GM12874 (cell line): Measurements from ENCODE around the gene RTN1.

Source experiments
- TF ChIP-seq, protein P1 (sequence below): IDR thresholded peaks from 2 replicates; pipeline ENCODE4 v1.5.1; 2011; ENCODE audit warnings: low read depth, mild to moderate bottlenecking, control low read depth, low read length, moderate library complexity; ENCODE audit not compliant: insufficient read depth

The RTN1 gene

DNA sequence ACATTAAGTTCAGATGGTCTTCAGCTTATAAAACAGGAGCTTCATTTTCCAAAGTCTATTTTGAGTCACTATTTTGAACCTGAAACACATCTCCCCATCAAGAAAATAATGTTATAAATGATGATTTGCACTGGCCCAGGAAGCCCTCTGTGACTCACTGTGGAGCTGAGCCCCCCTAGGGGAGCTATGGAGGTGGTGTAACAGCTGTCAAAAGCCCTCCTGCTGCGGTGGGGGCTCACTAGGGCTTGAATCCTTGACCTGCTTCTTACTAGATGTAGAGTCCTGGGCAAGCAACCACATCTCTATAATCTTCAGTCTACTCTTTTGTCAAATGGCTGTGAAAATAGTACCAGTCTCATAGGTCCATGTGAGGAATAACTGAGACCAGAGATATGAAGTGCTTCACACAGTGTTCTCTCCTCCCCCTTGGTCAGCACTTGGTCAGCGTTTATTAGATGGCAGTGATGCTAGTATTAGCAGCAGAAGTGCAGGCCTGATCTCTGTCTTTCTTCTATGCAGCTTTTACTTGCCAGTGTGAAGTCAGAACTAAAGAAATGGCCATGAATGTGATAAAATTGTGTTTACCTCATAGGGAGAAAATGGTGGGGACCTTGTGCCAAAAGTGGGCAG, 83.4 kb downstream of the RTN1 start:
- TF ChIP-seq, protein P1, sequence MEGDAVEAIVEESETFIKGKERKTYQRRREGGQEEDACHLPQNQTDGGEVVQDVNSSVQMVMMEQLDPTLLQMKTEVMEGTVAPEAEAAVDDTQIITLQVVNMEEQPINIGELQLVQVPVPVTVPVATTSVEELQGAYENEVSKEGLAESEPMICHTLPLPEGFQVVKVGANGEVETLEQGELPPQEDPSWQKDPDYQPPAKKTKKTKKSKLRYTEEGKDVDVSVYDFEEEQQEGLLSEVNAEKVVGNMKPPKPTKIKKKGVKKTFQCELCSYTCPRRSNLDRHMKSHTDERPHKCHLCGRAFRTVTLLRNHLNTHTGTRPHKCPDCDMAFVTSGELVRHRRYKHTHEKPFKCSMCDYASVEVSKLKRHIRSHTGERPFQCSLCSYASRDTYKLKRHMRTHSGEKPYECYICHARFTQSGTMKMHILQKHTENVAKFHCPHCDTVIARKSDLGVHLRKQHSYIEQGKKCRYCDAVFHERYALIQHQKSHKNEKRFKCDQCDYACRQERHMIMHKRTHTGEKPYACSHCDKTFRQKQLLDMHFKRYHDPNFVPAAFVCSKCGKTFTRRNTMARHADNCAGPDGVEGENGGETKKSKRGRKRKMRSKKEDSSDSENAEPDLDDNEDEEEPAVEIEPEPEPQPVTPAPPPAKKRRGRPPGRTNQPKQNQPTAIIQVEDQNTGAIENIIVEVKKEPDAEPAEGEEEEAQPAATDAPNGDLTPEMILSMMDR: no peak

DNA sequence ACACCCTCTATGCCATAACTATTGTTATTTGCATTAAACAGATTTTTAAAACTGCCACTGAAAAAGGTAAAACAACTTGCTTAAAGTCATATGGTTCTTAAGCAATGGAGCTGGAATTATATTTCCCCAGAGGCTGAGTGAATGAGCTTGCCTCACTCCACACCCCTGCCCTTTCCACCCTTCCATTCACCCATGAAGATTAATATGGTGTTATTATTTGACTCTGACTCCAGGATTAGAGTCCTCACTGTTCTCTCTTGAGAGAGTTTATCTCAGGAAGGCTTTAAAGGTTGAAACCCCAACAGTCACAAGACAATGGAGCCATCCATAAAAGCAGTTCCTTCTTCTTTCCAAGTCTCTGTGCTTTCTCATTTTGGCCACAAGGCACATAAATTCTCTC, 84.9 kb downstream of the RTN1 start:
- TF ChIP-seq, protein P1: no peak

DNA sequence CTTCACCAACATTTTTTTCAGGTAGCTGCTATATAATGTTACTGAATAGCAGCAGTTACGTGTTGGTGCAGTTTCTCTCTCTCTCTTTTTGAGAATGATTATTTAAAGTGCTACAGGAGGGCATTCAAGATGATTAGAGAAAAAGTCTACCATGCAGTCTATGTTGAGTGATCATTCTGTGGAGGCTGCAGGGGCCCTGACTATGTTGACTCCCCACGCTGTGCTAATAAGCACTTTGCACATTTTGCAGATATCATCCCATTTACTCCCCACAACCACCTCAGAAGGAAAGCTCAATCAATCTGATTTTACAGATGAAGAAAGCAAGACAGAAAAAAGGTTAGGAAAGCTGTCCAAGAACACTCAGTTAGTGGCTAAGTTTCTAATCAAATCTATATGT, 87.8 kb downstream of the RTN1 start:
- TF ChIP-seq, protein P1: no peak

DNA sequence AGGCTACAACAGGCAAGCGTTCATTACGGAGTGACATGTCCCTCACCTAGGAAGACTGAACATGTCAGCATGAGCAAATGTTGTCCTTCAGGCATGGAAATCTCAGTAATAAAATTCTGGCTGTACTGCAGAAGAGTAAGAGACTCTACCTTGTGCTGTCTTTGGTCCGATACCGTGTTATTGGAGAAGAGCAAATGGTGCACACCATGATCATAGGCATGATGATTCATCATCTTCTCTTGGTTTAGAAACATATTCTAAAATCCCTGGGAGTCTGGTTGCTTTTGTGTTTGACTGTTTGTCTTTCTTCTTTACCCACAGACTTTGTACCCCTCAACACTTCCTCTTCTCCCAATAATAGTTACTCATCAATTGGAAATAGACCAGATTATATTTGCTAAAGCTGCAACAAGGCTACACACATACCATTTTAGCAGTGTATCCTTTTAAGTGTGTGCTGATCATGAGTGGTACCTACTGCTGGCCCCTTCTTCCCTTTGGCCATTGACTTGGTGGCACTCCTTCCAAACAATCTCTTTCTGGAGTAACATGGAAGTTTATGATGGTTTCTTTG, 93.5 kb downstream of the RTN1 start:
- TF ChIP-seq, protein P1: no peak

DNA sequence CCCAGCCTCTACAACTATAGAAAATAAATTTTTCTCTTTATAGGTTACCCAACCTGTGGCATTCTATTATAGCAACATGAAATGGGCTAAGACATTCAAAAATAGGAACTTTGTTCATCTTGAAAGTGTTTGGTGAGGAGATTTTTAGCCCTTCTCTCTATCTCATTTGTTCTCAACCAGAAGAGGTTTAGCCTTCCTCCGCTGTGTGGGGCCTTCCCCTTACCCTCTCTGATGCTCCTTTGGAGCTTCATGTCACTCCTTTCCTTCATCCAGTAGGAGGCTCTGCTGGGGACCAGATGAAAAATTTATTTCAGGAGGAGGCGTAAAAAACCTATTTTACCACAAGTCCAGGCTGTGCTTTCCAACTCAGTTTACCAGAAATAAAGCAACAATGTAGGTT, 94.1 kb downstream of the RTN1 start:
- TF ChIP-seq, protein P1: no peak

DNA sequence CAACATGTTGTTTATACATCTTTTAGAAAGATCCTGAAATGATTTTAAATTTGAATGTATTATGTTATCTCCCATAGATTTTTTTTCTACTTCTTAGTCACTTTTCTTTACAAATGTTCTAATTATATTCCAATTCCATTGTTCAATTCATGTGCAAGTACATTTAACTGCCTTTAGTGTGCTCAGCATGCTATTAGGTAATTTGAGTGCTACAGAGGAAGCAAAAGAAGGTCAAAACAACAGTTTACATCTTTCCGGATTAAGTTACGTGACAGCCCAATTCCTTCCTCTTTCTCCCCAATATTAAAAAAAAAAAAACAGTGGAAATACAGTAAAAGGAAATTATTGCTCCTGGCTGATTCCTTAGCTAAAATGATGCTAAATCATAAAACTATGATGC, 98.3 kb downstream of the RTN1 start:
- TF ChIP-seq, protein P1: no peak

DNA sequence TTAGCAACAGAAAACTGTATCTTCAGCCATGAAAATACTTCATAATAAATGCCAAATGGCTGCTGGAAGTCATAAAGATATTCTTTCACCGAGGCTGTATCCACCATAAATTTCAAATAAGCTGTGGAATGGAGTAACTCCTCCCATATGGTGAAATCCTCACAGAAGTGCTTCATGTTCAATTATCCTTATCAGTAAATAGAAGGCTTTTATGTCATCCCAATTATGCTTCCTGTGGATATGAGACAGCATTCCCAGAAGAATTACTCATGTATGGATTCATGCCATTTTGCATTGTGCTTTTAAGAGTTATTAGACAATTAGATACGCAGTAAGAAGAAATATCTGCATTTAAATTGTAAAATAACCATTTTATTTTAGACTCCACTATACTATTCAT, 99.0 kb downstream of the RTN1 start:
- TF ChIP-seq, protein P1: no peak

DNA sequence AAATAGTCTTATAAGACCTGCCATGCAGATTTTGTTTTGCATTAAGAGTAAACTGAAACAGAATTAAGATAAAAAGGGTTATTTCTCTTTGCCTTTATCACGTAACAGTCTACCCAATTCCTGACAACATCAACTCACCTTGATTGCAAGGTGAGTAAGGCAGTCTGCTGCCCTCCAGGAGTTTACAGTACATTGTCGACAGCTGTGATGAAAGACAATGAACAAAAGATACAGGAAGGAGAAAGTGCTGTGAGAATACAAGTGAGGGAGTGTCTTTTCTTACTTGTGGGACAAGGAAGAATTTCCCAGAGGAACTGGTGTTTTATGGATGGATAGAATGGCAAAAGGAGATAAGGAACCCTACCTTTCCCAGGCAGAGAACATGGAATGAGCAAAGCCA, 101.0 kb downstream of the RTN1 start:
- TF ChIP-seq, protein P1: no peak
